CMK (cell line): Measurements from ENCODE around the gene NCK2.

Experiments
- DNase-seq: peaks from one replicate; pipeline ENCODE4 v3.0.0-alpha.2; 2010; ENCODE audit warnings: low read depth

The NCK2 gene

GRCh38 chr2:105852066-105852465 lies 107.4 kb downstream of the NCK2 start:
- no peak for DNase-seq

- DNase-seq = no peak
These were observed 108.8 kb downstream of the NCK2 start for GRCh38 chr2:105853354-105854088.

- DNase-seq = no peak
These were observed 110.3 kb downstream of the NCK2 start for GRCh38 chr2:105854972-105855371.

GRCh38 chr2:105856581-105856980 lies 111.9 kb downstream of the NCK2 start:
- DNase-seq = no peak

- no peak for DNase-seq
These were observed 112.5 kb downstream of the NCK2 start for GRCh38 chr2:105857076-105857740.

- DNase-seq = no peak
These were observed 114.4 kb downstream of the NCK2 start for GRCh38 chr2:105858868-105859693.

GRCh38 chr2:105859694-105859951 lies 114.9 kb downstream of the NCK2 start:
- no peak for DNase-seq

- no peak for DNase-seq
These were observed 115.9 kb downstream of the NCK2 start for GRCh38 chr2:105860567-105860966.

GRCh38 chr2:105861200-105861599 lies 116.5 kb downstream of the NCK2 start:
- DNase-seq = no peak

GRCh38 chr2:105862843-105863242 lies 118.1 kb downstream of the NCK2 start:
- DNase-seq = no peak

GRCh38 chr2:105864262-105864661 lies 119.5 kb downstream of the NCK2 start:
- DNase-seq = no peak

GRCh38 chr2:105865222-105865913 lies 120.7 kb downstream of the NCK2 start:
- DNase-seq = no peak

- no peak for DNase-seq
These were observed 121.8 kb downstream of the NCK2 start for GRCh38 chr2:105866216-105867185.

- no peak for DNase-seq
These were observed 122.9 kb downstream of the NCK2 start for GRCh38 chr2:105867587-105867986.

- DNase-seq = no peak
These were observed 123.3 kb downstream of the NCK2 start for GRCh38 chr2:105868060-105868459.

GRCh38 chr2:105869341-105869740 lies 124.6 kb downstream of the NCK2 start:
- DNase-seq = no peak

GRCh38 chr2:105870062-105870461 lies 125.3 kb downstream of the NCK2 start:
- no peak for DNase-seq

- no peak for DNase-seq
These were observed 126.1 kb downstream of the NCK2 start for GRCh38 chr2:105870858-105871257.

GRCh38 chr2:105872142-105872728 lies 127.5 kb downstream of the NCK2 start:
- no peak for DNase-seq

GRCh38 chr2:105872830-105873229 lies 128.1 kb downstream of the NCK2 start:
- no peak for DNase-seq

GRCh38 chr2:105873281-105873680 lies 128.6 kb downstream of the NCK2 start:
- DNase-seq = no peak
